ENCODE measurements around the gene DSG1.

DNA sequence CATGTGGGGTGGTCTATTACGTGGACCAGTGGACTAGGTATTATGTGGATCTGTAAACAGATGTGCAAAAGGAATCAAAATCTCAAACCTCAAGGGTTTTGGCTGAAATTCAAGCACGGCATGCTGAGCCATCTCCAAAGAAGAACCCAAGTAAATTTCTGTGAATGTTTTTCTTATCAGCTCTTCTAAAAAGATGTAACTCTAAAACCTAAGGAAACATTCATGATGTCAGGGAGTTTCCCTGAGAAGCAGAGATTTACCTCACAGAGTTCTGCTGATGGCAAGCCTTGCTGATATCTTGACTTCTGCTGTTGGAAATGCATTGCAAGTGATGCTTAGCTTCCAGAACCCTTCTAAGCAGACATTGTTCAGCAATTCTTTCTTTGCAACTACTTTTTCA lies 80.2 kb downstream of the DSG1 start:
- TF ChIP-seq YY1 (IDR thresholded peaks at IDR 0.05): no peak
- no peak for TF ChIP-seq CTCF (IDR thresholded peaks at IDR 0.05; ENCODE audit: low read depth, low read length, missing input control)
- TF ChIP-seq RXRA (IDR thresholded peaks at IDR 0.05): no peak
- TF ChIP-seq, protein P1, sequence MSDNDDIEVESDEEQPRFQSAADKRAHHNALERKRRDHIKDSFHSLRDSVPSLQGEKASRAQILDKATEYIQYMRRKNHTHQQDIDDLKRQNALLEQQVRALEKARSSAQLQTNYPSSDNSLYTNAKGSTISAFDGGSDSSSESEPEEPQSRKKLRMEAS (IDR thresholded peaks at IDR 0.05): no peak
- no peak for TF ChIP-seq RAD21 (IDR thresholded peaks at IDR 0.05)
- TF ChIP-seq FOXA1 (IDR thresholded peaks at IDR 0.05): no peak
- TF ChIP-seq JUND (IDR thresholded peaks at IDR 0.05): no peak
- no peak for TF ChIP-seq GABPA (IDR thresholded peaks at IDR 0.05 in 1 of 2, conservative IDR thresholded peaks at IDR 0.05 in 1 of 2)
- TF ChIP-seq NR2F2 (IDR thresholded peaks at IDR 0.05): no peak
- TF ChIP-seq, protein P2, sequence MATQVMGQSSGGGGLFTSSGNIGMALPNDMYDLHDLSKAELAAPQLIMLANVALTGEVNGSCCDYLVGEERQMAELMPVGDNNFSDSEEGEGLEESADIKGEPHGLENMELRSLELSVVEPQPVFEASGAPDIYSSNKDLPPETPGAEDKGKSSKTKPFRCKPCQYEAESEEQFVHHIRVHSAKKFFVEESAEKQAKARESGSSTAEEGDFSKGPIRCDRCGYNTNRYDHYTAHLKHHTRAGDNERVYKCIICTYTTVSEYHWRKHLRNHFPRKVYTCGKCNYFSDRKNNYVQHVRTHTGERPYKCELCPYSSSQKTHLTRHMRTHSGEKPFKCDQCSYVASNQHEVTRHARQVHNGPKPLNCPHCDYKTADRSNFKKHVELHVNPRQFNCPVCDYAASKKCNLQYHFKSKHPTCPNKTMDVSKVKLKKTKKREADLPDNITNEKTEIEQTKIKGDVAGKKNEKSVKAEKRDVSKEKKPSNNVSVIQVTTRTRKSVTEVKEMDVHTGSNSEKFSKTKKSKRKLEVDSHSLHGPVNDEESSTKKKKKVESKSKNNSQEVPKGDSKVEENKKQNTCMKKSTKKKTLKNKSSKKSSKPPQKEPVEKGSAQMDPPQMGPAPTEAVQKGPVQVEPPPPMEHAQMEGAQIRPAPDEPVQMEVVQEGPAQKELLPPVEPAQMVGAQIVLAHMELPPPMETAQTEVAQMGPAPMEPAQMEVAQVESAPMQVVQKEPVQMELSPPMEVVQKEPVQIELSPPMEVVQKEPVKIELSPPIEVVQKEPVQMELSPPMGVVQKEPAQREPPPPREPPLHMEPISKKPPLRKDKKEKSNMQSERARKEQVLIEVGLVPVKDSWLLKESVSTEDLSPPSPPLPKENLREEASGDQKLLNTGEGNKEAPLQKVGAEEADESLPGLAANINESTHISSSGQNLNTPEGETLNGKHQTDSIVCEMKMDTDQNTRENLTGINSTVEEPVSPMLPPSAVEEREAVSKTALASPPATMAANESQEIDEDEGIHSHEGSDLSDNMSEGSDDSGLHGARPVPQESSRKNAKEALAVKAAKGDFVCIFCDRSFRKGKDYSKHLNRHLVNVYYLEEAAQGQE (IDR thresholded peaks at IDR 0.05): no peak
- no peak for TF ChIP-seq EGR1 (IDR thresholded peaks at IDR 0.05; ENCODE audit: low read depth in 2 of 2)
- TF ChIP-seq HNF4A (conservative IDR thresholded peaks at IDR 0.05): no peak
- TF ChIP-seq TAF1 (conservative IDR thresholded peaks at IDR 0.05): no peak
- TF ChIP-seq SP1 (IDR thresholded peaks at IDR 0.05): no peak
